Hepatocyte (in vitro differentiated cells): ENCODE results near the gene SLC12A6.

Source experiments
- CTCF ChIP-seq: fragments of 200-600 bp; sonication (generic); IDR thresholded peaks from 2 replicates; pipeline ENCODE4 v1.5.1; 2016; ENCODE audit warnings: antibody characterized with exemption, mild to moderate bottlenecking; ENCODE audit not compliant: poor library complexity
- EZH2 ChIP-seq: fragments of 200-600 bp; sonication (generic); IDR thresholded peaks from 2 replicates; pipeline ENCODE4 v1.6.1; 2016; ENCODE audit warnings: antibody characterized with exemption, mild to moderate bottlenecking, borderline replicate concordance
- EZH2phosphoT487 ChIP-seq: fragments of 200-600 bp; sonication (generic); IDR thresholded peaks from one replicate; pipeline ENCODE4 v1.6.1; 2018; ENCODE audit warnings: antibody characterized with exemption, mild to moderate bottlenecking, low read depth, moderate library complexity; ENCODE audit not compliant: unreplicated experiment, severe bottlenecking

GRCh38 chr15:34366271-34367065 lies 28.9 kb upstream of the SLC12A6 start:
- TF ChIP-seq EZH2phosphoT487 (no peak), CTCF (peak; percentile 2), EZH2 (no peak)
